Astrocyte (in vitro differentiated cells and primary cell): Measurements from ENCODE around the gene GPATCH1. TPM values are rescaled to one million over a fixed set of nuclear protein-coding genes. Genes with fewer than 3 reads are reported as not detected.
"Not testable (repeated sequence)": the region's sequence is repeated elsewhere in the genome, so short reads cannot be mapped to it uniquely, and the experiment has no call there.

Experiments
- DNase-seq: peaks from one replicate; pipeline ENCODE4 v3.0.0-alpha.2; 2010; ENCODE audit warnings: low read depth
- FAIRE-seq: peaks from 2 replicates; lab custom pipeline; 2011; peaks lifted over from hg19 to GRCh38; lab: Jason Lieb, UNC
- H2AFZ ChIP-seq: 2 replicates; pipeline ENCODE4 v1.6.0; 2012; ENCODE audit warnings: low read depth, low read length, inconsistent platforms
- H3K27ac ChIP-seq: 2 replicates; pipeline ENCODE4 v1.5.1; 2011; ENCODE audit warnings: low read depth, low read length, inconsistent platforms
- H3K27me3 ChIP-seq: 2 replicates; pipeline ENCODE4 v1.6.0; 2011; ENCODE audit warnings: low read length, inconsistent platforms; ENCODE audit not compliant: insufficient read depth
- H3K36me3 ChIP-seq: 2 replicates; pipeline ENCODE4 v1.5.1; 2011; ENCODE audit warnings: low read length, inconsistent platforms; ENCODE audit not compliant: insufficient read depth
- H3K4me1 ChIP-seq: 2 replicates; pipeline ENCODE4 v1.5.1; 2011; ENCODE audit warnings: low read length, inconsistent platforms; ENCODE audit not compliant: insufficient read depth
- H3K4me2 ChIP-seq: 2 replicates; pipeline ENCODE4 v1.6.0; 2012; ENCODE audit warnings: low read length, inconsistent platforms
- H3K4me3 ChIP-seq: 2 replicates; pipeline ENCODE4 v1.5.1; 2011; ENCODE audit warnings: low read depth, mild to moderate bottlenecking, low read length, inconsistent platforms; ENCODE audit not compliant: insufficient read depth
- H3K79me2 ChIP-seq: 2 replicates; pipeline ENCODE4 v1.6.0; 2012; ENCODE audit warnings: mild to moderate bottlenecking, low read length, inconsistent platforms; ENCODE audit not compliant: insufficient read depth
- H3K9ac ChIP-seq: 2 replicates; pipeline ENCODE4 v1.6.0; 2012; ENCODE audit warnings: mild to moderate bottlenecking, low read length, inconsistent platforms
- H3K9me3 ChIP-seq: 2 replicates; pipeline ENCODE4 v1.5.1; 2012; ENCODE audit warnings: low read depth, mild to moderate bottlenecking, low read length, inconsistent platforms; ENCODE audit not compliant: insufficient read depth
- H4K20me1 ChIP-seq: 2 replicates; pipeline ENCODE4 v1.6.0; 2012; ENCODE audit warnings: low read length, inconsistent platforms; ENCODE audit not compliant: insufficient read depth
- H3K27ac Mint-ChIP-seq: one replicate; pipeline ENCODE4 v1.8.0; 2021; ENCODE audit warnings: mild to moderate bottlenecking, mixed read lengths; ENCODE audit not compliant: unreplicated experiment
- H3K27me3 Mint-ChIP-seq: one replicate; pipeline ENCODE4 v1.8.0; 2021; ENCODE audit warnings: low read depth, mixed read lengths; ENCODE audit not compliant: unreplicated experiment
- H3K36me3 Mint-ChIP-seq: one replicate; pipeline ENCODE4 v1.8.0; 2021; ENCODE audit warnings: low read depth, mixed read lengths; ENCODE audit not compliant: unreplicated experiment
- H3K4me1 Mint-ChIP-seq: one replicate; pipeline ENCODE4 v1.8.0; 2021; ENCODE audit warnings: low read depth, mixed read lengths; ENCODE audit not compliant: unreplicated experiment
- H3K4me3 Mint-ChIP-seq: one replicate; pipeline ENCODE4 v1.8.0; 2021; ENCODE audit warnings: mild to moderate bottlenecking, moderate library complexity, mixed read lengths; ENCODE audit not compliant: unreplicated experiment
- H3K9me3 Mint-ChIP-seq: one replicate; pipeline ENCODE4 v1.8.0; 2021; ENCODE audit warnings: mild to moderate bottlenecking, mixed read lengths; ENCODE audit not compliant: unreplicated experiment
- EZH2 ChIP-seq: IDR thresholded peaks from 2 replicates; pipeline ENCODE4 v1.6.1; 2012; ENCODE audit warnings: mild to moderate bottlenecking, low read length, inconsistent platforms; ENCODE audit not compliant: insufficient read depth
- total RNA-seq: library from RNA; stranded (reverse); gene quantifications from 2 replicates; pipeline ENCODE4 v1.2.1, GENCODE V29; 2021
- TF ChIP-seq, protein P1 (sequence below): IDR thresholded peaks from 2 replicates; pipeline ENCODE4 v1.5.1; 2011; ENCODE audit warnings: low read depth, mild to moderate bottlenecking, inconsistent platforms, low read length, moderate library complexity; ENCODE audit not compliant: insufficient read depth

GPATCH1 gene
- total RNA-seq, 1 donor from 2014 or later, result 6.1 TPM

DNA sequence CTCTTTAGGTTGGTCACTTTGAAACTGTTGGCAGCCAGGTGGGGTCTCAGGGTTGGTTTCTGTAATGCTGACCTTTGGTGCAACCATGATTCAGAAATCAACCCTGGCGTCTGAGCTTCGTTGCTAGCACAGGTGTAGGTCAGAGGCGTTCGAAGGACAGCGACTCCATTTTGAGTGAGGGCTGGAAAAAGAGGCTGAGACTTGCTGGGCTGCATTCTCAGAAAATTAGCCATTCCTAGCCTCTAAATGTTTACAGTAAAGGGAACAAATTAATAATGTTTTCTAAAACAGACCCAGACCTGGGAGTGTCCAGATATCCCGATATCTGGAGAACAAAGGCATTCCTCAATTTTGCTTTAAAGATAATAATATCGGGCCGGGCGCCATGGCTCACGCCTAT lies 45.5 kb upstream of the GPATCH1 start:
- H3K36me3 Mint-ChIP-seq, result peaks cover 2% of the 10 kb centered on the region
- H3K4me1 ChIP-seq, result no peaks in the 10 kb centered on the region
- H3K4me3 ChIP-seq, result no peak overlapping the region
- no peak overlapping the region for H3K4me3 Mint-ChIP-seq
- H3K27ac ChIP-seq, result no peak overlapping the region
- H3K27me3 Mint-ChIP-seq, result no peaks in the 10 kb centered on the region
- no peak overlapping the region for H2AFZ ChIP-seq
- H3K36me3 ChIP-seq, result no peaks in the 10 kb centered on the region
- peaks cover 6% of the 10 kb centered on the region for H3K4me1 Mint-ChIP-seq
- FAIRE-seq (no peak), DNase-seq (no peak)
- H3K79me2 ChIP-seq, result no peaks in the 10 kb centered on the region
- no peaks in the 10 kb centered on the region for H3K27me3 ChIP-seq
- TF ChIP-seq, protein P1, sequence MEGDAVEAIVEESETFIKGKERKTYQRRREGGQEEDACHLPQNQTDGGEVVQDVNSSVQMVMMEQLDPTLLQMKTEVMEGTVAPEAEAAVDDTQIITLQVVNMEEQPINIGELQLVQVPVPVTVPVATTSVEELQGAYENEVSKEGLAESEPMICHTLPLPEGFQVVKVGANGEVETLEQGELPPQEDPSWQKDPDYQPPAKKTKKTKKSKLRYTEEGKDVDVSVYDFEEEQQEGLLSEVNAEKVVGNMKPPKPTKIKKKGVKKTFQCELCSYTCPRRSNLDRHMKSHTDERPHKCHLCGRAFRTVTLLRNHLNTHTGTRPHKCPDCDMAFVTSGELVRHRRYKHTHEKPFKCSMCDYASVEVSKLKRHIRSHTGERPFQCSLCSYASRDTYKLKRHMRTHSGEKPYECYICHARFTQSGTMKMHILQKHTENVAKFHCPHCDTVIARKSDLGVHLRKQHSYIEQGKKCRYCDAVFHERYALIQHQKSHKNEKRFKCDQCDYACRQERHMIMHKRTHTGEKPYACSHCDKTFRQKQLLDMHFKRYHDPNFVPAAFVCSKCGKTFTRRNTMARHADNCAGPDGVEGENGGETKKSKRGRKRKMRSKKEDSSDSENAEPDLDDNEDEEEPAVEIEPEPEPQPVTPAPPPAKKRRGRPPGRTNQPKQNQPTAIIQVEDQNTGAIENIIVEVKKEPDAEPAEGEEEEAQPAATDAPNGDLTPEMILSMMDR, result no peak
- TF ChIP-seq EZH2, result no peak
- no peak overlapping the region for H3K27ac Mint-ChIP-seq
- H3K9me3 ChIP-seq, result no peaks in the 10 kb centered on the region
- no peak overlapping the region for H3K9ac ChIP-seq
- H3K9me3 Mint-ChIP-seq, result peaks cover 4% of the 10 kb centered on the region
- no peak overlapping the region for H3K4me2 ChIP-seq
- no peaks in the 10 kb centered on the region for H4K20me1 ChIP-seq

DNA sequence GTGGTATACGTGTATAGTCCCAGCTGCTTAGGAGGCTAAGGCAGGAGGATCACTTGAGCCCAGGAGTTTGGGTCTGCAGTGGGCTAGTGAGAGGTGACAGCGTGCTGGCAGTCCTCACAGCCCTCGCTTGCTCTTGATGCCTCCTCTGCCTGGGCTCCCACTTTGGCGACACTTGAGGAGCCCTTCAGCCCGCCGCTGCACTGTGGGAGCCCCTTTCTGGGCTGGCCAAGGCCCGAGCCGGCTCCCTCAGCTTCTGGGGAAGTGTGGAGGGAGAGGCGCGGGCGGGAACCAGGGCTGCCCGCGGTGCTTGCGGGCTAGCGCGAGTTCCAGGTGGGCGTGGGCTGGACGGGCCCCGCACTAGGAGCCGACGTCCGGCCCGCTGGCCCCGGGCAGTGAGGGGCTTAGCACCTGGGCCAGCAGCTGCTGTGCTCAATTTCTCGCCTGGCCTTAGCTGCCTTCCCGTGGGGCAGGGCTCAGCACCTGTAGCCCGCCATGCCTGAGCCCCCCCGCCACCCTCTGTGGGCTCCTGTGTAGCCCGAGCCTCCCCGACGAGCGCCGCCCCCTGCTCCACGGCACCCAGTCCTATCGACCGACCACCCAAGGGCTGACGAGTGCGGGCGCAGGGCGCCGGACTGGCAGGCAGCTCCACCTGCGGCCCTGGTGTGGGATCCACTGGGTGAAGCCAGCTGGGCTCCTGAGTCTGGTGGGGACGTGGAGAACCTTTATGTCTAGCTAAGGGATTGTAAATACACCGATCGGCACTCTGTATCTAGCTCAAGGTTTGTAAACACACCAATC lies 44.4 kb upstream of the GPATCH1 start:
- not testable (repeated sequence) for H3K9ac ChIP-seq, H3K9me3 ChIP-seq, H3K4me2 ChIP-seq, H3K27me3 ChIP-seq, FAIRE-seq, H3K36me3 Mint-ChIP-seq, DNase-seq, H2AFZ ChIP-seq, H4K20me1 ChIP-seq, H3K4me3 ChIP-seq, H3K27me3 Mint-ChIP-seq, H3K4me1 ChIP-seq, H3K9me3 Mint-ChIP-seq, H3K79me2 ChIP-seq, H3K27ac Mint-ChIP-seq, H3K4me3 Mint-ChIP-seq, H3K36me3 ChIP-seq, H3K27ac ChIP-seq
- H3K4me1 Mint-ChIP-seq, result peaks cover 13% of the 10 kb centered on the region

GRCh38 chr19:33037168-33038025 lies 43.6 kb upstream of the GPATCH1 start:
- FAIRE-seq, H3K27me3 Mint-ChIP-seq, H3K9ac ChIP-seq, H3K4me1 ChIP-seq, H3K4me3 Mint-ChIP-seq, H3K36me3 ChIP-seq, H3K4me2 ChIP-seq, H2AFZ ChIP-seq, H3K27ac Mint-ChIP-seq, H3K79me2 ChIP-seq, H3K9me3 ChIP-seq, H3K27me3 ChIP-seq, H3K4me3 ChIP-seq, DNase-seq, H3K9me3 Mint-ChIP-seq, H4K20me1 ChIP-seq, H3K36me3 Mint-ChIP-seq, H3K27ac ChIP-seq: not testable (repeated sequence)
- H3K4me1 Mint-ChIP-seq, result peaks cover 14% of the 10 kb centered on the region
